HEK293 (cell line): ENCODE data around the gene RHOB.

ENCODE experiments used
- HOXD13 ChIP-seq: sonication (generic); formaldehyde crosslinking; IDR thresholded peaks from 2 replicates; pipeline ENCODE4 v1.8.0; 2022; ENCODE audit warnings: missing genetic modification reagents, borderline replicate concordance
- KLF1 ChIP-seq: fragments of 450-650 bp; formaldehyde crosslinking; IDR thresholded peaks from 2 replicates; pipeline ENCODE4 v1.5.1; 2016; ENCODE audit warnings: missing biosample characterization, missing genetic modification characterization
- ZNF24 ChIP-seq: fragments of 450-650 bp; formaldehyde crosslinking; IDR thresholded peaks from 2 replicates; pipeline ENCODE4 v1.5.1; 2016; ENCODE audit warnings: missing biosample characterization, missing genetic modification characterization
- ZNF530 ChIP-seq: fragments of 450-650 bp; formaldehyde crosslinking; IDR thresholded peaks from 2 replicates; pipeline ENCODE4 v1.5.1; 2016; ENCODE audit warnings: low read depth, missing biosample characterization, missing genetic modification characterization
- ZNF654 ChIP-seq: fragments of 450-650 bp; formaldehyde crosslinking; IDR thresholded peaks from 2 replicates; pipeline ENCODE4 v1.5.1; 2016; ENCODE audit warnings: low read depth, missing biosample characterization, missing genetic modification characterization
- ZNF677 ChIP-seq: fragments of 450-650 bp; IDR thresholded peaks from 2 replicates; pipeline ENCODE4 v1.5.0; 2018; ENCODE audit warnings: missing biosample characterization, mild to moderate bottlenecking, missing genetic modification characterization, moderate library complexity
- TF ChIP-seq, protein P1 (sequence below): fragments of 450-650 bp; formaldehyde crosslinking; IDR thresholded peaks from 2 replicates; pipeline ENCODE4 v1.5.1; 2016; ENCODE audit warnings: missing biosample characterization, missing genetic modification characterization

DNA sequence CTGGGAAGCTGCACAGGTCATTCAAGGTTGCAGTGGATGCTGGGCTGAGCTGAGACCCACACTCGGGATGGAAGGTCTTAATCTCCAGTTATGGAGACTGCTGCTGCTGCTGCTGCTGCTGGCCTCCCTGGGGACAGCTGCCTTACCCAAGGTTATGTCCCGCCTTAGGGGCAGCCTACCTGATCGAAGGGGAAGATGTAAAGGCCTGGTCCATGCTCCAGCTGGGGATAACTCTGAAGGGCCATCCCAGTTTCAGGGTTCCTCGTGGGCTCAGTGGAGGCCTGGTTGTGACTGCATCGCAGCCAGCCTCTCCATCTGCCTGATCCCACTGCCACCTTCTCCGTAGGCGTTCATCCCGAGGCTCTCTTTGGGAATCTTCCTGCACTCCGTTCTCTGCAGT lies 33.0 kb downstream of the RHOB start:
- TF ChIP-seq KLF1 (tag by site-specific recombination) (no peak), ZNF654 (no peak), HOXD13 (CRISPR knock-in tag) (no peak), ZNF24 (tag by site-specific recombination) (no peak), ZNF677 (tag by site-specific recombination) (no peak), ZNF530 (tag by site-specific recombination) (no peak)
- TF ChIP-seq, protein P1, sequence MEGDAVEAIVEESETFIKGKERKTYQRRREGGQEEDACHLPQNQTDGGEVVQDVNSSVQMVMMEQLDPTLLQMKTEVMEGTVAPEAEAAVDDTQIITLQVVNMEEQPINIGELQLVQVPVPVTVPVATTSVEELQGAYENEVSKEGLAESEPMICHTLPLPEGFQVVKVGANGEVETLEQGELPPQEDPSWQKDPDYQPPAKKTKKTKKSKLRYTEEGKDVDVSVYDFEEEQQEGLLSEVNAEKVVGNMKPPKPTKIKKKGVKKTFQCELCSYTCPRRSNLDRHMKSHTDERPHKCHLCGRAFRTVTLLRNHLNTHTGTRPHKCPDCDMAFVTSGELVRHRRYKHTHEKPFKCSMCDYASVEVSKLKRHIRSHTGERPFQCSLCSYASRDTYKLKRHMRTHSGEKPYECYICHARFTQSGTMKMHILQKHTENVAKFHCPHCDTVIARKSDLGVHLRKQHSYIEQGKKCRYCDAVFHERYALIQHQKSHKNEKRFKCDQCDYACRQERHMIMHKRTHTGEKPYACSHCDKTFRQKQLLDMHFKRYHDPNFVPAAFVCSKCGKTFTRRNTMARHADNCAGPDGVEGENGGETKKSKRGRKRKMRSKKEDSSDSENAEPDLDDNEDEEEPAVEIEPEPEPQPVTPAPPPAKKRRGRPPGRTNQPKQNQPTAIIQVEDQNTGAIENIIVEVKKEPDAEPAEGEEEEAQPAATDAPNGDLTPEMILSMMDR (tag by site-specific recombination), result no peak
